Tibial nerve (tissue), 4 donors: ENCODE results near the gene SLC34A3.

Experiments
- EP300 ChIP-seq, 2 donors: sonication (generic); formaldehyde crosslinking; IDR thresholded peaks; one replicate each; pipeline ENCODE4 v1.6.1; 2017; ENCODE audit warnings: antibody characterized with exemption in 2 of 2, mild to moderate bottlenecking in 1 of 2
- POLR2A ChIP-seq, 2 donors: fragments of 450-650 bp; IDR thresholded peaks; one replicate each; pipeline ENCODE4 v1.6.1; 2017; ENCODE audit warnings: antibody characterized with exemption in 2 of 2, mild to moderate bottlenecking in 2 of 2, moderate library complexity in 2 of 2
- TF ChIP-seq, protein P1 (sequence below), 5 experiments: fragments of 200-600 bp in 3 of 5; fragments of 450-650 bp in 2 of 5; sonication (generic) in 3 of 5; IDR thresholded peaks; one replicate each; pipeline ENCODE4 v1.5.1; 2016 to 2019; ENCODE audit warnings: antibody characterized with exemption in 5 of 5, mild to moderate bottlenecking in 3 of 5, moderate library complexity in 2 of 5

DNA sequence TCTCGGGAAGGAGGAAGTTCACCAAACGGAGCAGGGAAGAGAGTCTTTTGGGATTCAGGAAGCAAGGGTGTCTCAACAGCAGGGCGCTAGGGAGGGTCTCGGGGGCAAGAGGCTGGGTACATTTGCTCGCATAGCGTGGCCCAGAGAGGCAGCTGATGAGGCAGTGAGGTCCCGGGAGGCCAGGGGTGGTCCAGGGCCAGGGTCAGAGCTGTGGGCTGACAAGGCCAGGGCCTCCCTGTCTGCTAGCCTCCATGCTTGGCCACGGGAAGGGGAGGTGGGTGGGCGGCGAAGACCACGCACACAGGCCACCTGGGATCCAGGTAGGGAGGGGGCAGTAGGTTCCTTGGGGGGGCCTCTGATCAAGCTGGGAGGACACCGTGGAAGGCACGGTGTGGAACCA, 19.2 kb upstream of the SLC34A3 start:
- TF ChIP-seq POLR2A (IDR thresholded peaks at IDR 0.05) (no peak), EP300 (IDR thresholded peaks at IDR 0.05) (no peak)
- TF ChIP-seq, protein P1, sequence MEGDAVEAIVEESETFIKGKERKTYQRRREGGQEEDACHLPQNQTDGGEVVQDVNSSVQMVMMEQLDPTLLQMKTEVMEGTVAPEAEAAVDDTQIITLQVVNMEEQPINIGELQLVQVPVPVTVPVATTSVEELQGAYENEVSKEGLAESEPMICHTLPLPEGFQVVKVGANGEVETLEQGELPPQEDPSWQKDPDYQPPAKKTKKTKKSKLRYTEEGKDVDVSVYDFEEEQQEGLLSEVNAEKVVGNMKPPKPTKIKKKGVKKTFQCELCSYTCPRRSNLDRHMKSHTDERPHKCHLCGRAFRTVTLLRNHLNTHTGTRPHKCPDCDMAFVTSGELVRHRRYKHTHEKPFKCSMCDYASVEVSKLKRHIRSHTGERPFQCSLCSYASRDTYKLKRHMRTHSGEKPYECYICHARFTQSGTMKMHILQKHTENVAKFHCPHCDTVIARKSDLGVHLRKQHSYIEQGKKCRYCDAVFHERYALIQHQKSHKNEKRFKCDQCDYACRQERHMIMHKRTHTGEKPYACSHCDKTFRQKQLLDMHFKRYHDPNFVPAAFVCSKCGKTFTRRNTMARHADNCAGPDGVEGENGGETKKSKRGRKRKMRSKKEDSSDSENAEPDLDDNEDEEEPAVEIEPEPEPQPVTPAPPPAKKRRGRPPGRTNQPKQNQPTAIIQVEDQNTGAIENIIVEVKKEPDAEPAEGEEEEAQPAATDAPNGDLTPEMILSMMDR (IDR thresholded peaks at IDR 0.05), result no peak
